GM19035 (cell line): ENCODE results near the gene BEST4.
"Not testable (repeated sequence)": the region's sequence is repeated elsewhere in the genome, so short reads cannot be mapped to it uniquely, and the experiment has no call there.

Source experiments
- ATAC-seq: cut with Tn5 transposase; IDR thresholded peaks from one replicate; pipeline ENCODE4 v1.9.1; 2021; ENCODE audit not compliant: unreplicated experiment

The BEST4 gene

DNA sequence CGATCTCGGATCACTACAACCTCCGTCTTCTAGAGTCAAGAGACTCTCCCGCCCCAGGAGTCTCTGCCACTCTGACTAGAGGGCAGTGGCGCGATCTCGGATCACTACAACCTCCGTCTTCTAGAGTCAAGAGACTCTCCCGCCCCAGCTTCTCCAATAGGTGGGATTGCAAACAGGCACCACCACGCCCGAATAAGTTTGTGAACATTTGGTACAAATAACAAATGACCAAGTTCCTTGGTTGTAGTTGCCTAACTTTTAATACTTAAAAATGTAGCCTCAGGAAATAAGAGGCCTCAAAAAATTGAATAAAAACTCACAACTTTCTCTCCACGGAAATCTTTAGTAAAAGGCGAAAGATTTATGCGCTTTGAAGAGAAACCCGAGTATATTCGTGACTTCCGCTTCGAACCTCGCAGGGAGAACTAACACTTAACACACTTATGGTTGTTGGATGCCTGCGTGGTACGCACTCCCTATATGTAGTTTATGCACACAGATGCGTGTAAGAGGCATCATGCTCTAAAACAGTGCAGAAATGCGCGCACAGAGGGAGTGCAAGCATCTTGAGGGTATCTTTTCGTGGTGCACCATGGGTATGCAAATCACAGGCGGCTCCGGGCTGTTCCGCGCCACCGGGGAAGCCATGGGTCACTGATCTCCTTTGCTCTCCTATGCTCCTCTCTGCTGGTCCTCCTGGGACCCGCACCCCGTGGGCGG lies 31.8 kb upstream of the BEST4 start:
- ATAC-seq, result peak; percentile 81

DNA sequence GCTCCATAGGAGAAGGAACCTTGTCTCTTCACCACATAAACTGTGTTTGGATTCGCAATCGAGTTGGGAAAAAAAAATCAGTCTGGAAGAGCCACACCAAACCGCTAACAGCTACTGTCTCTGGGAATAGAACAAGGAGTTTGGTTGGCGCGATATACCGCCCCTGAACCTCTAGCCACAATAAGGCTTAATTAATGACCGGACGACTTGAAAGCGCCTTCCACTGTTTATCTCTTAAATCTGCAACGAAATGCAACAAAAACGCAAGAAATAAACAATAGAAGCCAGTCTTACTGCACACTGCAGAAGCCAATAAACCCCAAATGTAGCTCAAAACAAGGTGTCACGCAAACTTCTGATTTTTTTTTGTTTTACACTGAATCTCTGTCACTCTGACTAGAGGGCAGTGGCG lies 31.2 kb upstream of the BEST4 start:
- no peak for ATAC-seq

DNA sequence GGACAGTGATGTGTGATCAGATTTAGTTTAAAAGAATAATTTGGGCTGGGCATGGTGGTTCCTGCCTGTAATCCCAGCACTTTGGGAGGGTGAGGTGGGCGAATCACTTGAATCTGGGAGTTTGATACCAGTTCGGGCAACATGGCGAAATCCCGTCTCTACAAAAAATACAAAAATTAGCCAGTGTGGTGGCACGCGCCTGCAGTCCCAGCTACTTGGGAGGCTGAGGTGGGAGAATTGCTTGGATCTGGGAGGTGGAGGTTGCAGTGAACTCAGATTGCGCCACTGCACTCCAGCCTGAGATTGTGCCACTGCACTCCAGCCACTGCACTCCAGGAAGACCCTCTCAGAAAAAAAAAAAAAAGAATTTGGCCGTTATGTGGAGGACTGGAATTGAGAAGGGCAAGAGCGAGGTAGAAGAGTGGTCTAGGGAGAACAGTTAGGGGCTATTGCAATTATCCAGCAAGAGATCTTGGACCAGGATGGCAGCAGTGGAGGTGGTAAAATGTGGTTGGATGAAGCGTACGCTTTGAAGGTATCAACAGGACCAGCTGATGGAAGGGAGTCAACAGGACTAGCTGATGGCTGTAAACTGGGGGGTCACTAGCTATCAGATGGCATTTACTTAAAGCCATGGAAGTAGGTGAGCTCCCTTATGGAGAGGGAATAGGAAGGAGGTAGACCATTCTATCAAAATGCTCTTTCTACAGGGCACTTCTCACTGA lies 30.0 kb upstream of the BEST4 start:
- ATAC-seq, result no peak

DNA sequence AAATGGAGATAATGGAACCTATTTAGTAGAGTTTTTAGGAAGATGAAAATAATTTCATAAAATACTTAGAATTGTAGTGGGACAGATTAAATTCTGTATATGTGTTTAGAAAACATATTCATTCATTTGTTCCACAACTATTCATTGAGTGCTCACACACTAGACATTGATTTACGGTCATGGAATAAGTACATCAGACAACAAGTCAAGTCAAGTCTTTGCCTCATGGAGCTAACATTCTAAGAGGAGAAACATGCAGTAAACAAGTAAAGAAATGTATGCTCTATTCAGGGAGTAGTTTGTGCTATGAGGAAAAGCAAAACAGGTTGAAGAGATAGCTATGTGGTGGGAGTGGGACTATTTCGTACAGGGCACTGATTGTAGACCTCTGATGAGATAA lies 29.3 kb upstream of the BEST4 start:
- ATAC-seq, result no peak

DNA sequence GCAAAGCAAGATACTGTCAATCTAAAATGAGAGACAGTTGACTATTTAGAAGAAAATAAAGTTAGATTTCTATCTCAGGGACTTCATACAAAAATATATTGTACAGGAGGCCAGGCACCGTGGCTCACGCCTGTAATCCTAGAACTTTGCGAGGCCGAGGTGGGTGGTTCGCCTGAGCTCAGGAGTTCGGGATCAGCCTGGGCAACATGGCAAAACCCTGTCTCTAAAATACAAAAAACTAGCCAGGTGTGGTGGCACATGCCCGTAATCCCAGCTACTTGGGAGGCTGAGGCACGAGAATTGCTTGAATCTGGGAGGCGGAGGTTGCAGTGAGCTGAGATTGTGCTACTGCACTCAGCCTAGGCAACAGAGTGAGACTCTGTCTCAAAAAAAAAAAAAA lies 28.0 kb upstream of the BEST4 start:
- not testable (repeated sequence) for ATAC-seq

DNA sequence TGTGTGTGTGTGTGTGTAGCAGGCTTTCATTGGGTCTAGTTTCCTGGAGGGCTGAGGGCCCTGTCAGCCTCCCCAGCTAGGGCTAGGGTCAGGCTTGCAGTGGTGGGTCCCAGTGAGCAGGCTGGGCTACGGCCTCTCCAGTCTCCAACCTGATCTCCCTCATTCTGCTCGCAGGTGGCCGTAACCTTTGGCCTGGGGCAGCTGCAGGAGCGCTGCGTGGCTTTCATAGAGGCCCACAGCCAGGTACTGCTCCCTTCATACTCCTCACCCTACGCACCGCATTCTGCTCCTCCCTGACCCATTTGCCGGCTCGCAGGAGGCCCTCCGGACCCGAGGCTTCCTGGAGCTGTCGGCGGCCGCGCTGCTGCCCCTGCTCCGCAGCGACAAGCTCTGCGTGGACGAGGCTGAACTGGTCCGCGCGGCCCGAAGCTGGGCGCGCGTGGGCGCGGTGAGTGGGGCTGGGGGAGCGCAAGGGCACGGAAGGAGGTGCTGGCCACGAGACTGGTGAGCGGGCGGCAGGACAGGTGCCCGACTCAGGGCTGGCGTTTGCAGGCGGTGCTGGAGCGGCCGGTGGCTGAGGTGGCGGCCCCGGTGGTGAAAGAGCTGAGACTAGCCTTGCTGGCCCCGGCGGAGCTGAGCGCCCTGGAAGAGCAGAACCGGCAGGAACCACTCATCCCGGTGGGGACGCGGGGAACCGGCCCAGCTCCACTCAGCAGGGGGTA lies 25.0 kb upstream of the BEST4 start:
- ATAC-seq, result no peak

DNA sequence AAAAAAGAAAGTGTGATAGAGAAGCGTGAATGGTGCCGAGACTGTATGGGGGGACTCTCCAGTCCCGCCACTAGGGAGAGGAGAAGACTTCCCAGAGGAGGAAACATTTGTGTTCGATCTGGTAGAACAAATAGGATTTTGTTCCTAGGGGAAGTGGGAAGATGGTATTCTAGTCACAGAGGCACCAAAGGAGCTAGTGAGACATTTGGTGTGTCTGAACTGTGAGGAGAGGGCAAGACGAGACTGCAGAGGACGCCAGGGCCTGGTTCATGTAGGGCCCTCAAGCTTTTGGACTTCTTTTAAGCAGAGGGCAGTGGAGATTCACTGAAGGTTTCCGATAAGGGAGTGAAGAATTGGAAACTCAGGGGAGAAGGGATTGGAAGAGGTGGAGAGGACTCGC lies 23.3 kb upstream of the BEST4 start:
- ATAC-seq, result no peak

DNA sequence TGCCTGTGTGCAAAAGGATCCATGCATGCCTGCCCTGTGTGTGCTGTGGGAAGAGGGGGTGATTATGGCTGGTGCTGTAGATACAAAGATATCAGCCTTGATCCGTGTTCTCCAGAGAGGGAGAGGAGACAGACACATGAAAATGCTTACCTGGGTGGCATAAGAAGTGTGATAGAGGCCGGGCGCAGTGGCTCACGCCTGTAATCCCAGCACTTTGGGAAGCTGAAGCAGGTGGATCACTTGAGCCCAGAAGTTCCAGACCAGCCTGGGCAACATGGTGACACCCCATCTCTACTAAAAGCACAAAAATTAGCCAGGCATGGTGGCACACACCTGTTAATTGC lies 22.8 kb upstream of the BEST4 start:
- not testable (repeated sequence) for ATAC-seq

DNA sequence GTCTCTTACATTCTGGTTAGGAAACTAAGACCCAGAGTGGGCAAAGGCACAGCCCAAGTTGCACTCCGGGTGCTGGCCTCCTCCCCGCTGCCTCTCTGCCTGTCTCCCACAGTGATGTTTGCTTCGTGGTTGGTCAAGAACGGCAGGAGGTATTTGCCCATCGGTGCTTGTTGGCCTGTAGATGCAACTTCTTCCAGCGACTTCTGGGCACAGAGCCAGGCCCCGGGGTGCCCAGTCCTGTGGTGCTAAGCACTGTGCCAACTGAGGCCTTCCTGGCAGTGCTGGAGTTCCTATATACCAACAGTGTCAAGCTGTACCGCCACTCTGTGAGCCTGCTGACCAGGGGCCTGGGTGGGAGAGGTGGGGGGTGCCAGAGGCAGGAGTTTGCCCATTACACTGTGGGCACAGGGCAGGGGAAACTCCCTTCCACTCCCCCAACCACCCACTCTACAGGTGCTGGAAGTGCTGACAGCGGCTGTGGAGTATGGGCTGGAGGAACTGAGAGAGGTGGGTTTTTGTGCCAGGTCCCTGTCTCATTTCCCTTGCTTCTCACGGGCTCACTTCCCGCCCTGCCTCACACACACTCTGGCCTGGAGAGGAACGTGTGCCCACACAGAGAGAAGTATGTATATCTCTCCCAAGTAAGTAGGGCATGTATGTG lies 22.3 kb upstream of the BEST4 start:
- no peak for ATAC-seq

DNA sequence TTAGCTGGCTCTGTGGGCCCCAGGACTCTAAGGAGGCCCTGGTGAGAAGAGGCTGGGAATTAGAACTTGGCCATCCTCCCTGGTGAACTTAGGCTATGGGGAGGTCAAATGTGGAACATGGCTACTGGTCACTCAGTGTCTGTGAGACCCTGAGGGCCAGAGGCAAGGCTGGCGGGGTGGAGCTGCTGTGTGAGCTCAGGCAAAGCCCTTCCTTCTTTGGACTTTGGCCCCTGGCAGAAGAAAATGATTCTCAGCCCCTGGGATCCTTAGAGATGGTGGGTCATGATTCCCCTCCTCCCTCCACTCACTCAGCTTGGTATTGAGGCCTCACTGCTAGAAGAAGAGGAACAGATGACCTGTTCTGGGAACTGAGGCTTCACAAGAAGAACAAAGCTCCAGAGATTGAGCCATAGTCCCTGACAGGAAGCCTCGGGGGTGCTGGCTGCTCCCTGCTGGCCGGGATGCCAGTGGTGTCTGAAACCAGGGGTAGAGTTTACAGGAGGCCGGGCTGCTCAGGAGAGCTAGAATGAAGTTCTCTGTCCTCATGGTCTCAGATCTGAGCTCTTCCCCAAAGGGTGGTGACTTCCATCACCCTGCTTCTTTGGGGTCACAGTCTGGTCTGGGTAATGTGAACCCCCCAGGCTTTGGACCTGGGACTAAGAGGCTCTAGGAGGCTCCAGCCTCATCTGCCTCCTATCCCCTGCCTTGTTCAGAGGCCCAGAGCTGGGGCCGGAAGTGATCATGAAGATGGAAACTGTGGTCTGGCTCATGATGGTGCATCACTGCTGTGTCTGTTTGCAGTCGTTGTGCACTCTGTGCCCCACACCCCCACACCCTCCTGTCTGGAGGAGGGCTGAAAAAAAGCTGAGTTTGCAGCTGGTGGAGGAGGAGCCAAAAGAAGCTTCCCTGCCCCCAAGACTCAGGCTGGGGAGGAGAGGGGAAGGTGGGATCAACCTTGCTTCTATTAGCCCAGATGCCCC lies 21.3 kb upstream of the BEST4 start:
- peak; percentile 39 for ATAC-seq

DNA sequence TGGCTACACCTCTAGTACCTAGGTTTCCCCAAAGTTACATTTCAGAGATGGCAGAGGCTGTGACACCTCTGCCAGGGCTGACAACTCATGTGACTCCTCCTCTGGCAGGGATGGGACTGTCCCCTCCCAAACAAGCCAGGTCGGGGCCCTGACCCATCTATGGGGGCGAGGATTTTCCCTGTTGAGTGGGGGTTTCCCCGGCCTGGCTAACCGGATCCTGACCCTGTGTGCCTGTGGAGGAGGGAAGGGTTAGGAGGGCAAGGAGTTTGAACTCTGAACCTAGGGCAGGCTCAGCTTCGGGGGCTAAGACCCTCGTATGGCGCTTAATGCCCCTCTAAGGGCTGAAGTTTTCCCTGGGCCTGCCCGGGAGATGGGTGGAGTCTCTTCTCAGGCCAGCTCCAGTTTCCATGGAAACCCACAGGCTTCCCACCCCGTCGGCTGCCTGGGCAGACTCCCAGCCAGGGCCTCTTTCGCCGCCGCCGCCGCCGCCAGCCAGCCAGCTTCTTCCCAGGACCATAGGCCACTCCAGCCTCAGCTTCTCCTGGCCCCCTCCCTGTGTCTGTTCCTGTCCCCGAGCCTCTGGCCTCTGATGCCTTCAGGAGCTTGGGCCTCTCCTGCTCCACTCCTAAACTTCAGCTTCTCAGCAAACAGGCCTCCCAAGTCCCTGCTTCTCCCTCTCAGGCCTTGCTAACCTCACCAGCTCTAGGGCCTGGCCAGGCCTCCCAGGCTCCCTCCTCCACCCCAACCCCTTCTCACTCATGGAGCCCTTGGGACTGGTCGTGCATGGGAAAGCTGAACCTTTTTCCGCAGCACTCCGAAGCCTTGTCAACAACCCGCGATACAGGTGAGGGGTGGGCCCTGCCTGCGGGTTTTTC lies 20.3 kb upstream of the BEST4 start, which contains the start of gene BTBD19:
Gene BTBD19 (plus strand): TSS at position 461 of the 875 bp plus-strand sequence. CDS start 298 bp downstream, at position 759.
- ATAC-seq, result no peak

DNA sequence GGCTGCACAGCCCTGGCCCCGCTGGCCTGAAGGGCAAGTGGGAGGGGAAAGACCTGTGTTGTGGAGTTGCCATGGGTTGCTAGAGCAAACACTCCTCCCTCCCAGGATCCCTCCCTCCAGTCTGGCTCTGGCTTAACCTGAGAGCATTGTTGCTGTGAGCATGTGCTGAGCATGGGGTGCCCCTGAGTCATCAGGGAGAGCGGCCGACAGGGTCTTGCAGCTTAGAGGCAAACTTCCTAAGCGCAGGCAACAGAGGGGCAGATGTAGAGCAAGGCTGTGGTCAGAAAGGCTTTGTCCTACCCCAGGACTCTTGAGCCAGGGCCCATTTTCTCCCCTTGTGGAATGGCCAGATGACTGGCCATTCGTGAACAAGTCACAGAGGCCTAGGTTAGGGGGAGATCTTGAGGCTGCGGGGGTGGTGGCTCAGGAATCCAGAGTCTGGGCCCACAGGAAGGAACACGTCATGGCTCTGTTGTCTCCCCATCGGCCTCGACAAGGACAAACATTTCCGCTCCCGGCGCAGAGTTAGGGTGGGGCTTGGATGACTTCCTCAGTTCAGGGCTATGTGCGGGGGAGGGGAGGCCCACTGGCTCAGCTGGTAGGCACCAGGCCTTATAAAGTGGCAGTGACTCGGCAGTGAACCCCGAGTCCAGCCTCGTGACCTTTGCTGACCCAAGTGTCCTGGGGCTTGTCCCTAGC lies 19.5 kb upstream of the BEST4 start:
- no peak for ATAC-seq

DNA sequence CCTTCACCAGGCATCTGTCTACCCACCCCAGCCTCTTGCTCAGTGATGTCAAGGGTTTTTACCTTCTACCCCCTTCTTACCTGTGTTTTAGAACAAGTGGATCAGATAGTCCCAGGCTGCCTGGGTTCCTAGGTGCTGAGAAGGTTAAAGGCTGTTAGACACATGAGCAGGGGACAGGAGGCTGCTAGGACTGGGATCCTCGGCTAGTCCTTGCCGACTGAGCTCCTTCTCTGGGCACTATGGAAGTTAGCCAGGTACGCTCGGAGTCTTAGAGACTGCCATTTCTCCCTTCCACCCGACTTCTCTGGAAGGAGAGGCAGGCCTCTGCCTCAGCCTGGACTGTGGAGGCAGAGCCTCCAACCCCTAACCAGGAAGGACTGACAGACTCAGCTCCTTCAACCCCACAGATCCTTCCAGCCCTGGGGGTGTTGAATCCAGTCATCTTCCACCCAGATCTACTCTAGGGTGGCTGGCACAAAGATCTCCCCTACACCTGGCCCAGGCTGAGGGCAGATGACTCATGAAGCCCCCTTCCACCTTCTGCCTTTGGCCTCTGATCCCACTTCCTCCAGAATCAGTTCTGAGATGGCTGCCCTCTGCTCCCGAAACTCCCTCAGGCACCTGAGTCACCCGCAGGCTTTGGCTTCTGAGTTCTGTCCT lies 18.9 kb upstream of the BEST4 start, which contains the start of gene DYNLT4:
Gene DYNLT4 (minus strand): TSS at position 648 of the 660 bp plus-strand sequence. CDS start 683 bp downstream, outside the sequence.
- ATAC-seq, result no peak

DNA sequence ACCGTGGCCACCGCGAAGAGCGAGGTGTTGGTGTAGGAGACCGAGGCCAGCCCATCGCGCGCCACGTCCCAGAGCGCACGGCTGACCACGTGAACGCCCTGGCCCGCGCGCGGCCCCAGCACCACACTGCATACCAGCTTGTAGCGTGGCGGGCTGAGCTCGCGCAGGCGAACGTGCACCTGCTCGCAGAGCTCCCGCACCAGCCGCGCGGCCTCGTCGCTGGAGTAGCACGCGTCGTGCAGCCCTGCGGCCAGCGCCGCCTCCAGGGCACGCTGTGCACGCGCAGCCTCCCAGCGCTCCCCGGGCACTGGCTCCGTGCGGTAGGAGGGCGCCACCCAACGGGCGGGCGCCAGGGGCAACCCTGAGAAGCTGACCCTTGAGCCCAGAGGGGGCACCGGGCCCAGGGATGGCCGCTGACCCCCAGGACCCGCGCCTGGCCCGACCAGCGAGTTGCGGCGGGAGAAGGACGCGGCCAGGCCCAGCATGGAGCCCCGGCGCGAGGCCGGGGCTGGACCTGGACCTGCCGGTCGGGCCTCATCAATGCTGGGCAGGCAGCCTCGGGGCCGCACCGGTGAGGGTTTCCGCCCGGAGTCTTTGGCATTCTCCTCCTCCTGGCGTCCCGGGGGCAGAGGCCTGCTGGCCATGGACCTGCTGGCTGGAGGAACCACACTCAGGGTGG lies 18.2 kb upstream of the BEST4 start:
- ATAC-seq, result no peak

DNA sequence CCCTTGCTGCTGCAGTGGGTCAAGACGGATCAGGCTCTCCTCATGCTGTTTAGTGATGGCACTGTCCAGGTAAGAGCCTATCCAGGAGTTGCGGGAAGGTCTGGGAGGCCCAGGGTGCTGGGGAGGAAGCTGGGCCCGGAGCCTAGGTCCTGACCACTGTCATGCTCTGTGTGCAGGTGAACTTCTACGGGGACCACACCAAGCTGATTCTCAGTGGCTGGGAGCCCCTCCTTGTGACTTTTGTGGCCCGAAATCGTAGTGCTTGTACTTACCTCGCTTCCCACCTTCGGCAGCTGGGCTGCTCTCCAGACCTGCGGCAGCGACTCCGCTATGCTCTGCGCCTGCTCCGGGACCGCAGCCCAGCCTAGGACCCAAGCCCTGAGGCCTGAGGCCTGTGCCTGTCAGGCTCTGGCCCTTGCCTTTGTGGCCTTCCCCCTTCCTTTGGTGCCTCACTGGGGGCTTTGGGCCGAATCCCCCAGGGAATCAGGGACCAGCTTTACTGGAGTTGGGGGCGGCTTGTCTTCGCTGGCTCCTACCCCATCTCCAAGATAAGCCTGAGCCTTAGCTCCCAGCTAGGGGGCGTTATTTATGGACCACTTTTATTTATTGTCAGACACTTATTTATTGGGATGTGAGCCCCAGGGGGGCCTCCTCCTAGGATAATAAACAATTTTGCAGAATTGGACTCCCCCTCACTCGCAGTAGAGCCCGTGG lies 17.5 kb upstream of the BEST4 start:
- ATAC-seq, result no peak

DNA sequence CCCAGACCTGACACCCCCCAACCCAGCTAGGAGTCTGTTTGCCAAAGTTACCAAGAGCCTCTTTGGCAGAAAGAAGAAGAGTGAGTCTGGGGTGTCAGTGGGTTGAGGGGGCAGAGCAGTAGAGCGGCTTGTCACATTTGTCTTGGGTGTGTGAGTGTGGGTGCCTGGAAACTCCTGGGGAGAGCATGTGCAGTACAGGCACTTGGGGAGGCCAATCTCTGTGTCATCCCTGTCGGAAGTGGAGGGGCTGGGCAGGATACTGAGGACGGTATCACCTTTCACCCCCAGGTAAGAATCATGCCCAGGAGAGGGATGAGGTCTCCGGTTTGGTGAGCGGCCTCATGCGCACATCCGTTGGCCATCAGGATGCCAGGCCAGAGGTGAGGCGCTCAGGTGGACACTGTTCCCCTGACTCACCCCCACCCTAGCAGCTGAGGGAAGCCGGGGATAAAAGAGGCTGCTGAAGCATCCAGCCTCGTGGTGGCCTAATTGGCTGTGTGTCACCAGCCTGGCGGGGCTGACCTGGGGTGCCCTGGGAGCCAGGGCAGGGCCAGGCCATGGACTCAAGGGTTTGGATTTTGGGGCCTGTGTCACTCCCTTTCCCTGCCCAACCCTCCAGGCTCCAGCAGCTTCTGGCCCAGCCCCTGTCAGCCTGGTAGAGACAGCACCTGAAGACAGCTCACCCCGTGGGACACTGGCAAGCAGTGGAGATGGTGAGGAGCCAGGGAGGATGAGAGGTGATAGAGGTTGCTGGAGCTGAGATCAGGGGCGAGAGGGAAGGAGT lies 15.5 kb upstream of the BEST4 start:
- ATAC-seq, result no peak
